C4-2B (cell line): ENCODE results near the gene IL22.

Source experiments
- CTCF ChIP-seq: fragments of 450-650 bp; conservative IDR thresholded peaks from 2 replicates; pipeline ENCODE4 v1.5.1; 2017; ENCODE audit warnings: mild to moderate bottlenecking
- ZFX ChIP-seq: fragments of 450-650 bp; IDR thresholded peaks from 2 replicates; pipeline ENCODE4 v1.6.1; 2017

GRCh38 chr12:68246350-68246749 is 7.1 kb downstream of the IL22 start:
- TF ChIP-seq ZFX (no peak), CTCF (no peak)
